Common myeloid progenitor, CD34-positive (primary cell): ENCODE results near the gene CCDC137.

Experiments
- CTCF ChIA-PET: fragments of 350-600 bp; sonication (Branson Sonifier 250); formaldehyde crosslinking; loops from one replicate; lab custom pipeline; 2021; ENCODE audit warnings: antibody characterized with exemption; lab: Charles Lee
- POLR2A ChIA-PET: fragments of 350-600 bp; sonication (Branson Sonifier 250); formaldehyde crosslinking; loops from one replicate; lab custom pipeline; 2021; ENCODE audit warnings: antibody characterized with exemption; lab: Charles Lee
- DNase-seq, 3 donors: peaks; one replicate each; pipeline versions ENCODE4 v3.0.0 to v3.0.0-alpha.2; 2013
- H3K27ac ChIP-seq, 2 experiments: 1 replicate in 1 of 2; 2 replicates in 1 of 2; pipeline ENCODE4 v1.7.0; 2013; ENCODE audit warnings: inconsistent platforms in 2 of 2, low read length in 2 of 2, mild to moderate bottlenecking in 2 of 2, low read depth in 1 of 2, moderate library complexity in 1 of 2; ENCODE audit not compliant: severe bottlenecking in 2 of 2, insufficient read depth in 1 of 2, poor library complexity in 1 of 2
- H3K27me3 ChIP-seq, 5 experiments: replicated peaks in 2 of 5; 1 replicate in 3 of 5; 2 replicates in 2 of 5; pipeline versions ENCODE4 v1.6.1 to v1.7.0; 2013; ENCODE audit warnings: low read length in 4 of 5, mild to moderate bottlenecking in 2 of 5, moderate library complexity in 2 of 5, inconsistent platforms in 1 of 5; ENCODE audit not compliant: insufficient read depth in 5 of 5, control insufficient read depth in 4 of 5
- H3K36me3 ChIP-seq, 4 experiments: 1 replicate in 2 of 4; 2 replicates in 2 of 4; pipeline versions ENCODE4 v1.6.1 to v1.7.0; 2013; ENCODE audit warnings: low read length in 3 of 4, control low read depth in 1 of 4, mild to moderate bottlenecking in 1 of 4; ENCODE audit not compliant: control insufficient read depth in 4 of 4, insufficient read depth in 4 of 4
- H3K4me1 ChIP-seq, 4 experiments: 1 replicate in 3 of 4; 2 replicates in 1 of 4; pipeline versions ENCODE4 v1.6.1 to v1.7.1; 2013; ENCODE audit warnings: low read length in 3 of 4, mild to moderate bottlenecking in 3 of 4, control low read depth in 1 of 4, inconsistent platforms in 1 of 4, moderate library complexity in 1 of 4; ENCODE audit not compliant: control insufficient read depth in 4 of 4, insufficient read depth in 4 of 4; ENCODE audit errors: control extremely low read depth in 1 of 4
- H3K4me3 ChIP-seq, 7 experiments: 1 replicate in 4 of 7; 2 replicates in 3 of 7; pipeline versions ENCODE4 v1.5.1 to v1.7.0; 2013; ENCODE audit warnings: mild to moderate bottlenecking in 7 of 7, low read length in 6 of 7, moderate library complexity in 6 of 7, inconsistent platforms in 2 of 7, low read depth in 2 of 7, control low read depth in 1 of 7; ENCODE audit not compliant: insufficient read depth in 4 of 7, control insufficient read depth in 1 of 7; ENCODE audit errors: extremely low read depth in 1 of 7
- H3K9me3 ChIP-seq, 5 experiments: 1 replicate in 4 of 5; 2 replicates in 1 of 5; pipeline versions ENCODE4 v1.6.1 to v1.7.1; 2013; ENCODE audit warnings: low read length in 4 of 5, mild to moderate bottlenecking in 2 of 5, inconsistent platforms in 1 of 5, low read depth in 1 of 5, moderate library complexity in 1 of 5; ENCODE audit not compliant: control insufficient read depth in 4 of 5, insufficient read depth in 2 of 5; ENCODE audit errors: control extremely low read depth in 1 of 5
- WGBS: methylation state at CpG from one replicate; pipeline ENCODE4 v1.1.5; 2013; ENCODE audit not compliant: insufficient coverage; 5-methylcytosine and 5-hydroxymethylcytosine counted together

CCDC137 gene

DNA sequence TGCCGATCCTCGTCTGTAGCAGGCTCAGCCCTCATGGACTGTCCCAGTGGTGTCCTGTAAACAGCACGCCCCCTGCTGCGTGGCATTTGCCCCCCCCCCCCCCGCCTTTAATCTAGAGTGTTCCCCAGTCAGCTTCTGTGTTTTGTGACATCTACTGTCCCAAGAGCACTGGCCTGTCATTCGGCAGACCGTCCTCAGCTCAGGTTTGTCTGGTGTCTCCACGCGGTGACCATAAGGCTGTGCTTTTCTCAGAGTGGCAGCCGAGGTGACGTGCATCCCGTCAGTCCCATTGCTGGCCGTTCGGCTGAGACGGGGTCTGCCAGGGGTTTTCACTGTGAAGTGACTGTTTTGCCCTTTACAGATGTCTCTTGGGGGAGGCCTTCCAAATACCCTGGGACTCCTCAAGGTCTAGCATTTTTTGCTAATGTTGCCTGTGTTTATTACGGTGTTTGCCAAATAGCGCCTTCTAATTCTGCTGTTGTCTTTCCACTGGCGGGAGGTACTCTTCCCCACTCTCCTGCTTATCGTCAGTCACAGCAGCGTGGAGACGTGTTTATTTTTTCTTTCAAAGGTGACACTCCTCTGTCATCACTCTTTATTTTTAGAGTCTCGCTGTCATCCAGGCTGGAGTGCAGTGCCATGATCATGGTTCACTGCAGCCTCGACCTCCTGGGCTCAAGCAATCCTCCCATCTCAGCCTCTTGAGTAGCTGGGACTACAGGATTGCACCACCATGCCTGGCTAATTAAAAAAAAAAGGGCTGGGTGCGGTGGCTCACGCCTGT lies 30.9 kb downstream of the CCDC137 start:
- ChIA-PET POLR2A (interaction anchor here (1.0 kb wide), 1 partner anchor 14 kb away, joined by 3 read pairs; the partner anchor contains the start of genes ARL16 and HGS), CTCF (no interaction called here)
- peaks cover 0 to 19% (median 14%) of the 10 kb centered on the region in 4 experiments for H3K4me1 ChIP-seq
- no peaks in the 10 kb centered on the region for H3K9me3 ChIP-seq
- no peak for DNase-seq
- no peaks in the 10 kb centered on the region for H3K27me3 ChIP-seq
- peaks cover 8 to 79% (median 45%) of the 10 kb centered on the region in 4 experiments for H3K36me3 ChIP-seq
- WGBS, result 96% methylated on average over 21 of the region's 25 CpGs
- H3K27ac ChIP-seq, result no peak overlapping the region
- H3K4me3 ChIP-seq, result no peak overlapping the region

DNA sequence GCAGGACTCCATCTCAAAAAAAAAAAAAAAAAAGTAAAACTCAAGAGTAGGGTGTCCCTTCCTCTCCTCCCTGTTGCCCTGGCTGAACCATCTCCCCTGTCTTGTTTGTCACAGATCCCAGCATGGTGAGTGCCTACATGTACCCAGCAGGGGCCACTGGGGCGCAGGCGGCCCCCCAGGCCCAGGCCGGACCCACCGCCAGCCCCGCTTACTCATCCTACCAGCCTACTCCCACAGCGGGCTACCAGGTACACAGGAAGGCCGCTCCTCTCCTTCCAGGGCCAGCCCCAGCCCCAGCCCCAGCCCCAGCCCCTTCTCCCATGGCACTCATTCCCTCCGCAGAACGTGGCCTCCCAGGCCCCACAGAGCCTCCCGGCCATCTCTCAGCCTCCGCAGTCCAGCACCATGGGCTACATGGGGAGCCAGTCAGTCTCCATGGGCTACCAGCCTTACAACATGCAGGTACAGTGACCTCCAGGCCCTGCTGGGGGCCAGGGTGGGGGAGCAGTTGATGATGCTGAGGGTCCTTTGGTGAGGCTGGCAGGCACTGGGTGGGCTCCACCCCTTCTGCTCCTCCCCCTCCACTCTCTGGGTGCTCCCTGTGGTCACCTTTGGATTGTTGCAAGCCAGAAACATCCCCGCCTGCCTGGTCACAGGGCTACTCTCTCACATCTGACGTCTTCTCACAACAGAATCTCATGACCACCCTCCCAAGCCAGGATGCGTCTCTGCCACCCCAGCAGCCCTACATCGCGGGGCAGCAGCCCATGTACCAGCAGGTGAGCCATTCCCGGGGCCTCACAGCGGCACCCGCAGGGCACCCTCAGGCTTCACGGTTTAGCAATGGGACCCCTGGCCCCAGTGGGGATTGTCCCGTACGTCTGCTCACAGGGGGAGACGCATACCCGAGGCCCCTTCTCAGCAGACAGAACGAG lies 34.1 kb downstream of the CCDC137 start:
- POLR2A ChIA-PET, result no interaction called here
- H3K27ac ChIP-seq, result peak overlapping the region in 1 of 2 experiments; percentile 34
- H3K4me3 ChIP-seq, result no peak overlapping the region
- 93% methylated on average over 22 of the region's 25 CpGs for WGBS
- peaks cover 7 to 59% (median 31%) of the 10 kb centered on the region in 4 experiments for H3K36me3 ChIP-seq
- H3K4me1 ChIP-seq, result peaks cover 0 to 33% (median 30%) of the 10 kb centered on the region in 4 experiments
- no peaks in the 10 kb centered on the region for H3K27me3 ChIP-seq
- CTCF ChIA-PET, result interaction anchor here (3.0 kb wide), 1 partner anchor 24 kb away, joined by 19 read pairs; no protein-coding TSS in a partner anchor
- DNase-seq, result no peak
- H3K9me3 ChIP-seq, result no peaks in the 10 kb centered on the region

DNA sequence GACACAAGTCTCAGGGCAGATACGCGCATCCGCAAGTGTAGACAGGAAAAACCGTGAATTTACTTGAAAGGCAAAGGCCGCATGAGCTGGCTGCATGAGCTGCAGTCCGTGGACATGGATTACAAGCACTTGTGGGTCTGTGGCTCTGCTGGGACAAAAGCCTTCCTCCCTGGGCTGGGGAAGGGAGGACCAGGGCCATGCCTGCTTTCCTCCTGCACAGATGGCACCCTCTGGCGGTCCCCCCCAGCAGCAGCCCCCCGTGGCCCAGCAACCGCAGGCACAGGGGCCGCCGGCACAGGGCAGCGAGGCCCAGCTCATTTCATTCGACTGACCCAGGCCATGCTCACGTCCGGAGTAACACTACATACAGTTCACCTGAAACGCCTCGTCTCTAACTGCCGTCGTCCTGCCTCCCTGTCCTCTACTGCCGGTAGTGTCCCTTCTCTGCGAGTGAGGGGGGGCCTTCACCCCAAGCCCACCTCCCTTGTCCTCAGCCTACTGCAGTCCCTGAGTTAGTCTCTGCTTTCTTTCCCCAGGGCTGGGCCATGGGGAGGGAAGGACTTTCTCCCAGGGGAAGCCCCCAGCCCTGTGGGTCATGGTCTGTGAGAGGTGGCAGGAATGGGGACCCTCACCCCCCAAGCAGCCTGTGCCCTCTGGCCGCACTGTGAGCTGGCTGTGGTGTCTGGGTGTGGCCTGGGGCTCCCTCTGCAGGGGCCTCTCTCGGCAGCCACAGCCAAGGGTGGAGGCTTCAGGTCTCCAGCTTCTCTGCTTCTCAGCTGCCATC lies 34.9 kb downstream of the CCDC137 start:
- peak overlapping the region; percentile 33 to 98 for H3K27ac ChIP-seq
- POLR2A ChIA-PET, result interaction anchor here (1.0 to 2.2 kb wide), 2 partner anchors 17 to 18 kb away, joined by 4 to 13 read pairs; partner anchors contain the start of genes ARL16 and HGS
- H3K27me3 ChIP-seq, result no peaks in the 10 kb centered on the region
- no peaks in the 10 kb centered on the region for H3K9me3 ChIP-seq
- CTCF ChIA-PET, result interaction anchor here (0.7 to 3.0 kb wide), 4 partner anchors 14 to 33 kb away, joined by 3 to 19 read pairs (median 4); no protein-coding TSS in a partner anchor
- peak overlapping the region in 5 of 7 experiments; percentile 83 to 99 (median 92) for H3K4me3 ChIP-seq
- H3K36me3 ChIP-seq, result peaks cover 9 to 59% (median 31%) of the 10 kb centered on the region in 4 experiments
- H3K4me1 ChIP-seq, result peaks cover 0 to 33% (median 30%) of the 10 kb centered on the region in 4 experiments
- WGBS, result 87% methylated on average over 22 of the region's 23 CpGs
- peak in 1 of 3 donors; percentile 31 for DNase-seq

DNA sequence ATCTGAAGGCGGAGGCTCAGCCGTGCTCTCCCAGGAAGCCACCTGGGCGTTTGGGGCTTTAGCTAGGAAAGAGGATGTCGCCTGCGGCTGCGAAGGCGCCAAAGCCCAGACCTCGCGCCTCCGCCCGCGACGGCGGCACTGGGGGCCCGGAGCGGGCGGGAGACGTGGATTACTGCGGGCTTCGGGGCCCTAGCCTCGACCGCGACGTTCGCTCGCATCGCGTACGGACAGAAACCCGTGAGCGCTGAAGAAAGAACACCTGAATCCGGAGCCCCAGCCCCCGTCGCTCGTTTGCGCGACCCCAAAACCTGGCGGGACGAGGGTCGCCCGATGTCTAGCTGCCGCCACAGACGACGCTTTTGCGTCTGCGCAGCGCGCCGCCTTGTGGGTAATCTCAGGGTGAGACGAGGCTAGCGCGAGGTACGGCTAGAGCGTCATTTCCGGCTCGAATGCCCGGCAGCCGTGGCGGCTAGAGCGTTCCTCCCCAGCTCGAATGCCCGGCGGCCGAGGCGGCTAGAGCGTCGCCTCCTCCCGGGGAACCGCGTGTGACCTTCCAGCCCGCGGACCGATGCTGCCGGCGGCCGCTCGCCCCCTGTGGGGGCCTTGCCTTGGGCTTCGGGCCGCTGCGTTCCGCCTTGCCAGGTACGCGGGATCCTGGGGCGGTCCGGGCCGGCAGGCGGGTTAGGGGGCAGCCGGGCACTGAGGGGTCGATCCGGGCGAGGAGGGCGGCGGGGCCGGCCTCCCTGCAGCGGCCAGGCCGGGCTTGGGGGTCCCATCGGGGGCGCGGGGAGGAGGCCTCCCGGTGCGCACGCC lies 36.6 kb downstream of the CCDC137 start, which contains the start of gene MRPL12:
MRPL12 (plus strand) TSS at position 434 of the 813 bp plus-strand sequence; CDS start at position 569, 135 bp downstream.
- no peaks in the 10 kb centered on the region for H3K27me3 ChIP-seq
- peak; percentile 92 for DNase-seq
- H3K27ac ChIP-seq, result peak within 1 kb of the TSS; percentile 95 to 98
- POLR2A ChIA-PET, result interaction anchor here (2.2 kb wide), 1 partner anchor 20 kb away, joined by 13 read pairs; the partner anchor contains the start of genes ARL16 and HGS
- H3K4me3 ChIP-seq, result peak within 1 kb of the TSS; percentile 61 to 99 (median 90)
- peaks cover 8 to 60% (median 29%) of the 10 kb centered on the region in 4 experiments for H3K36me3 ChIP-seq
- 0% methylated on average over 98 of the region's 102 CpGs for whole genome bisulfite sequencing
- H3K9me3 ChIP-seq, result no peaks in the 10 kb centered on the region
- CTCF ChIA-PET, result interaction anchor here (0.6 to 3.0 kb wide), 4 partner anchors 12 to 151 kb away, joined by 3 to 19 read pairs (median 3); partner anchors contain the start of genes ARL16 and HGS
- peaks cover 0 to 33% (median 30%) of the 10 kb centered on the region in 4 experiments for H3K4me1 ChIP-seq

DNA sequence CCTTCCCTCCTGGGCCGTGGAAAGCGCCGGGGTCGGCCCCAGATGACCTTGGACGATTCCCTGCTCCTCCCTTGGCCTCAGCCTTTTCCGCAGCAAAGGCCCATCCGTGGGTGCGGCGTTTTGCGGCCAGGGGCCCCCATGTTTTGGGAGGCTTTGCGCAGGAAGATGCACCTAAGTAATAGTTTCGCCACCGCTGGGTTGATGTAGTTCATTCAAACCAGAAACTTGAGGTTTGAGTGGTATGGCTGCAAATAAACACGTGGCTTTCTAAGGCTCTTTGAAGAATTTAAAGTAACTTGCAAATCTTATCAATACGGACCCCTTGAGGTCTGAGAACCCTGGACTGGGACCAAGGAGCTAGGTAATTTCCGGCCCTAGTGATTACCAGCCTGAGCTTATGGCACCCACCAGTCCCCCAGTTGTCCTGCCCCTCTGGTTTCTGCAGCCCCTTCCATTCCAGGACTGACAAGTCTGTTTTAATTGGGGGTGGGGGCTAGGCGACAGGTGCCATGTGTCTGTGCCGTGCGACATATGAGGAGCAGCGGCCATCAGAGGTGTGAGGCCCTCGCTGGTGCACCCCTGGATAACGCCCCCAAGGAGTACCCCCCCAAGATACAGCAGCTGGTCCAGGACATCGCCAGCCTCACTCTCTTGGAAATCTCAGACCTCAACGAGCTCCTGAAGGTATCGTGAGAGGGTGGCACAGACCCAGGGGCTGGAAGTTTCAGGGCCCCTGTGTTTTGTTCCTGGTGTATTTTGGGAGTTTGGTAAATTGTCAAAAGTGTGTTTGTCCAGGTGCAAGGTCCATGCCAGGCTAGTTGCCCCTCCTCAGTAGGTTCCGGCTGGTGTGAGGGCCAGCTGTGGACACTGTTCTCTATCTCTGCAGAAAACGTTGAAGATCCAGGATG lies 37.5 kb downstream of the CCDC137 start:
- 35% methylated on average over 26 of the region's 27 CpGs for WGBS
- H3K27me3 ChIP-seq, result no peaks in the 10 kb centered on the region
- CTCF ChIA-PET, result interaction anchor here (3.0 kb wide), 1 partner anchor 28 kb away, joined by 19 read pairs; no protein-coding TSS in a partner anchor
- POLR2A ChIA-PET, result interaction anchor here (2.2 kb wide), 1 partner anchor 21 kb away, joined by 13 read pairs; the partner anchor contains the start of genes ARL16 and HGS
- no peaks in the 10 kb centered on the region for H3K9me3 ChIP-seq
- H3K36me3 ChIP-seq, result peaks cover 3 to 61% (median 26%) of the 10 kb centered on the region in 4 experiments
- peak overlapping the region; percentile 61 to 99 (median 90) for H3K4me3 ChIP-seq
- peak in 1 of 3 donors; percentile 46 for DNase-seq
- H3K27ac ChIP-seq, result peak overlapping the region; percentile 95 to 98
- peaks cover 0 to 33% (median 30%) of the 10 kb centered on the region in 4 experiments for H3K4me1 ChIP-seq
